Activated CD8-positive, alpha-beta memory T cell treated with anti-CD3 and anti-CD28 coated beads for 48 hours (primary cell): ENCODE data around the gene GRIP1.
"Not testable (repeated sequence)": the region's sequence is repeated elsewhere in the genome, so short reads cannot be mapped to it uniquely, and the experiment has no call there.

Source experiments
- DNase-seq, 3 experiments: peaks; one replicate each; pipeline ENCODE4 v3.0.0-alpha.2; 2020; ENCODE audit warnings: low read depth in 2 of 3, low spot score in 2 of 3

GRIP1 gene

GRCh38 chr12:66541426-66541825, 137.4 kb downstream of the GRIP1 start:
- DNase-seq: no peak

- DNase-seq: no peak
These were observed 139.4 kb downstream of the GRIP1 start for GRCh38 chr12:66539431-66539830.

- no peak for DNase-seq
These were observed 139.9 kb downstream of the GRIP1 start for GRCh38 chr12:66538970-66539369.

- no peak for DNase-seq
These were observed 141.0 kb downstream of the GRIP1 start for GRCh38 chr12:66537876-66538275.

- DNase-seq: no peak
These were observed 145.1 kb downstream of the GRIP1 start for GRCh38 chr12:66533767-66534166.

- no peak for DNase-seq
These were observed 147.1 kb downstream of the GRIP1 start for GRCh38 chr12:66531766-66532165.

GRCh38 chr12:66529934-66530333, 148.9 kb downstream of the GRIP1 start:
- no peak for DNase-seq

- no peak for DNase-seq
These were observed 162.3 kb downstream of the GRIP1 start for GRCh38 chr12:66516561-66516960.

- DNase-seq: no peak
These were observed 162.7 kb downstream of the GRIP1 start for GRCh38 chr12:66516133-66516532.

GRCh38 chr12:66514581-66514980, 164.3 kb downstream of the GRIP1 start:
- DNase-seq: no peak

GRCh38 chr12:66508025-66508424, 170.9 kb downstream of the GRIP1 start:
- DNase-seq: no peak

GRCh38 chr12:66503746-66504145, 175.1 kb downstream of the GRIP1 start:
- DNase-seq: no peak

- DNase-seq: no peak
These were observed 176.0 kb downstream of the GRIP1 start for GRCh38 chr12:66502911-66503310.

GRCh38 chr12:66500841-66501240, 178.0 kb downstream of the GRIP1 start:
- DNase-seq: no peak

GRCh38 chr12:66500091-66500490, 178.8 kb downstream of the GRIP1 start:
- no peak for DNase-seq

GRCh38 chr12:66499000-66499399, 179.9 kb downstream of the GRIP1 start:
- no peak for DNase-seq

GRCh38 chr12:66498059-66498458, 180.8 kb downstream of the GRIP1 start:
- not testable (repeated sequence) for DNase-seq

- DNase-seq: no peak
These were observed 181.6 kb downstream of the GRIP1 start for GRCh38 chr12:66497008-66497897.

GRCh38 chr12:66496595-66496994, 182.3 kb downstream of the GRIP1 start:
- DNase-seq: no peak

- no peak for DNase-seq
These were observed 183.2 kb downstream of the GRIP1 start for GRCh38 chr12:66495709-66496108.

GRCh38 chr12:66493819-66494218, 185.1 kb downstream of the GRIP1 start:
- no peak for DNase-seq

- DNase-seq: no peak
These were observed 187.0 kb downstream of the GRIP1 start for GRCh38 chr12:66491853-66492252.
